Left lung (tissue), 10 donors: ENCODE measurements around the gene GALNT15. TPM values are rescaled to one million over a fixed set of nuclear protein-coding genes. Genes with fewer than 3 reads are reported as not detected.
A peak's percentile ranks its signal among the peaks of the same experiment; 100 is the strongest.

Experiments used
- ATAC-seq: fragments of 200-7000 bp; cut with Tn5 transposase; one replicate; pipeline ENCODE4 v1.9.1; 2020; ENCODE audit warnings: moderate library complexity
- DNase-seq, 4 donors: peaks; one replicate each; pipeline ENCODE4 v3.0.0-alpha.2; 2013 to 2020
- H3K27ac ChIP-seq, 2 donors: fragments of 200-600 bp; sonication (generic) in 1 of 2; one replicate each; pipeline versions ENCODE4 v1.5.0 to v1.8.0; 2020 to 2021
- H3K27me3 ChIP-seq, 2 donors: fragments of 200-600 bp; sonication (generic) in 1 of 2; one replicate each; pipeline versions ENCODE4 v1.5.0 to v1.8.0; 2020 to 2021
- H3K36me3 ChIP-seq, 2 donors: fragments of 200-600 bp; sonication (generic) in 1 of 2; one replicate each; pipeline versions ENCODE4 v1.5.0 to v1.8.0; 2020 to 2021
- H3K4me1 ChIP-seq, 2 donors: fragments of 200-600 bp; one replicate each; pipeline ENCODE4 v1.8.0; 2021
- H3K4me3 ChIP-seq, 2 donors: fragments of 200-600 bp; sonication (generic) in 1 of 2; one replicate each; pipeline versions ENCODE4 v1.5.0 to v1.8.0; 2020 to 2021; ENCODE audit warnings: mild to moderate bottlenecking in 1 of 2
- H3K9me3 ChIP-seq, 2 donors: fragments of 200-600 bp; sonication (generic) in 1 of 2; one replicate each; pipeline versions ENCODE4 v1.5.0 to v1.8.0; 2020 to 2021
- CTCF ChIP-seq, 2 donors: fragments of 200-600 bp; sonication (generic) in 1 of 2; IDR thresholded peaks; one replicate each; pipeline versions ENCODE4 v1.5.0 to v1.8.0; 2021; ENCODE audit warnings: antibody characterized with exemption in 2 of 2
- intact Hi-C, 2 donors: fragments of 100-400 bp; cut with DNase I; formaldehyde crosslinking; loops; one replicate each; pipeline versions ENCODE4 v1.11.2 to v1.14.2; 2022
- polyA plus RNA-seq, 6 donors: library from polyadenylated mRNA; unstranded; fragments of 120-200 nt; gene quantifications; one replicate each; pipeline ENCODE4 v1.2.1, GENCODE V29; 2013; ENCODE audit not compliant: insufficient read length in 6 of 6
- total RNA-seq, 2 donors: library from RNA; stranded (reverse); fragmentation: NEBNext Ultra II Directional; extraction: Animal tissue kit (Norgen Biotek cat#: 25700); gene quantifications; one replicate each; pipeline ENCODE4 v1.2.1, GENCODE V29; 2021
- donor health status: DM: no; HTN: yes; CAD: no.
- donor health status: DM: no; HTN: no; CAD: no.

The GALNT15 gene
- total and polyA plus RNA-seq, 8 donors = 0.98 to 4.5 (median 1.9) TPM

GRCh38 chr3:16260046-16260445, 85.6 kb downstream of the GALNT15 start:
- no peak for TF ChIP-seq CTCF (IDR thresholded peaks at IDR 0.05)
- no peak for DNase-seq
- intact Hi-C loops = no loop called here
- peaks cover 0 to 38% of the 10 kb centered on the region in 2 donors for H3K36me3 ChIP-seq
- peaks cover 7 to 30% of the 10 kb centered on the region in 2 donors for H3K4me1 ChIP-seq
- no peak for ATAC-seq
- H3K27me3 ChIP-seq = no peaks in the 10 kb centered on the region
- no peak overlapping the region for H3K27ac ChIP-seq
- H3K4me3 ChIP-seq = no peak overlapping the region
- H3K9me3 ChIP-seq = no peaks in the 10 kb centered on the region

- ATAC-seq (no peak), DNase-seq (no peak)
- H3K27me3 ChIP-seq = no peaks in the 10 kb centered on the region
- H3K4me1 ChIP-seq = peaks cover 16 to 46% of the 10 kb centered on the region in 2 donors
- intact Hi-C loops = no loop called here
- peaks cover 0 to 29% of the 10 kb centered on the region in 2 donors for H3K36me3 ChIP-seq
- no peak for TF ChIP-seq CTCF (IDR thresholded peaks at IDR 0.05)
- H3K4me3 ChIP-seq = no peak overlapping the region
- no peaks in the 10 kb centered on the region for H3K9me3 ChIP-seq
- H3K27ac ChIP-seq = peak overlapping the region in 1 of 2 donors; percentile 11
Observed at GRCh38 chr3:16262174-16262573, 87.7 kb downstream of the GALNT15 start.

GRCh38 chr3:16264174-16264707, 89.8 kb downstream of the GALNT15 start:
- intact Hi-C loops = no loop called here
- Histone ChIP-seq H3K27me3 (no peaks in the 10 kb centered on the region), H3K4me1 (peaks cover 16 to 53% of the 10 kb centered on the region in 2 donors), H3K9me3 (no peaks in the 10 kb centered on the region), H3K27ac (peak overlapping the region; percentile 55 to 94), H3K4me3 (peak overlapping the region; percentile 81 to 90), H3K36me3 (peaks cover 0 to 16% of the 10 kb centered on the region in 2 donors)
- TF ChIP-seq CTCF (IDR thresholded peaks at IDR 0.05) = no peak
- DNase-seq (no peak), ATAC-seq (no peak)

- ATAC-seq = peak; percentile 99
- H3K9me3 ChIP-seq = no peaks in the 10 kb centered on the region
- peak in 1 of 2 donors; percentile 25 for TF ChIP-seq CTCF (IDR thresholded peaks at IDR 0.05)
- peak within 1 kb of the TSS; percentile 89 to 94 for H3K27ac ChIP-seq
- H3K4me1 ChIP-seq = peaks cover 16 to 53% of the 10 kb centered on the region in 2 donors
- no peaks in the 10 kb centered on the region for H3K27me3 ChIP-seq
- intact Hi-C loops = no loop called here
- peak; percentile 98 to 100 (median 100) for DNase-seq
- H3K36me3 ChIP-seq = peaks cover 0 to 14% of the 10 kb centered on the region in 2 donors
- H3K4me3 ChIP-seq = peak within 1 kb of the TSS; percentile 81 to 90
Observed at GRCh38 chr3:16264708-16265454, 90.4 kb downstream of the GALNT15 start, which contains the start of the genes DPH3 and OXNAD1. DPH3 (minus strand) TSS chr3:16264943; CDS start chr3:16264876, 67 bp downstream. OXNAD1 (plus strand) TSS chr3:16265212; CDS start chr3:16270953, 5,741 bp downstream.

GRCh38 chr3:16265455-16265786, 90.9 kb downstream of the GALNT15 start:
- Histone ChIP-seq H3K9me3 (no peaks in the 10 kb centered on the region), H3K27ac (peak overlapping the region; percentile 89 to 94), H3K27me3 (no peaks in the 10 kb centered on the region), H3K4me1 (peaks cover 16 to 53% of the 10 kb centered on the region in 2 donors), H3K4me3 (peak overlapping the region; percentile 81 to 90), H3K36me3 (peaks cover 0 to 14% of the 10 kb centered on the region in 2 donors)
- no peak for TF ChIP-seq CTCF (IDR thresholded peaks at IDR 0.05)
- intact Hi-C loops = no loop called here
- no peak for ATAC-seq
- no peak for DNase-seq
